Thyroid gland (tissue), 4 donors: Measurements from ENCODE around the gene RBP4.

Source experiments
- POLR2A ChIP-seq, 2 donors: fragments of 450-650 bp; IDR thresholded peaks; one replicate each; pipeline ENCODE4 v1.6.1; 2017; ENCODE audit warnings: antibody characterized with exemption in 2 of 2, mild to moderate bottlenecking in 2 of 2, moderate library complexity in 1 of 2
- TF ChIP-seq, protein P1 (sequence below), 6 experiments: fragments of 200-600 bp in 3 of 6; fragments of 450-650 bp in 3 of 6; sonication (generic) in 3 of 6; IDR thresholded peaks; one replicate each; pipeline ENCODE4 v1.5.1; 2016 to 2019; ENCODE audit warnings: antibody characterized with exemption in 6 of 6, mild to moderate bottlenecking in 2 of 6, inconsistent platforms in 1 of 6, moderate library complexity in 1 of 6

DNA sequence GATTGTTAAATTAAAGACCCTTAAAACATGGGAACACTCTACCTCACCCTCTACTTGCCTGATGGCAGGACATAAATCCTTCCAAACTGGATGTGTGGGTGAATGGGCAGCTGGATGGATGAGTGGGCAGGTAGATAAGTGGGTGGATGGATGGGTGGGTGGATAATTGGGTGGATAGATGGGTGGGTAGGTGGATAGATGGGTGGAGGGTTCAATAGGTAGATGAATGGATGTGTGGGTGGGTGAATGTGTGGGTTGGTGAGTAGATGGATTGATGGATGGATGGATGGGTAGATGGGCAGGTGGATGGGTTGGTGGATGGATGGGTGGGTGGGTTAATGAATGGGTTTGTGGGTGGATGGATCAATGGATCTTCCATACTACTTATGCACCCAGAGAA lies 53.5 kb downstream of the RBP4 start:
- TF ChIP-seq, protein P1, sequence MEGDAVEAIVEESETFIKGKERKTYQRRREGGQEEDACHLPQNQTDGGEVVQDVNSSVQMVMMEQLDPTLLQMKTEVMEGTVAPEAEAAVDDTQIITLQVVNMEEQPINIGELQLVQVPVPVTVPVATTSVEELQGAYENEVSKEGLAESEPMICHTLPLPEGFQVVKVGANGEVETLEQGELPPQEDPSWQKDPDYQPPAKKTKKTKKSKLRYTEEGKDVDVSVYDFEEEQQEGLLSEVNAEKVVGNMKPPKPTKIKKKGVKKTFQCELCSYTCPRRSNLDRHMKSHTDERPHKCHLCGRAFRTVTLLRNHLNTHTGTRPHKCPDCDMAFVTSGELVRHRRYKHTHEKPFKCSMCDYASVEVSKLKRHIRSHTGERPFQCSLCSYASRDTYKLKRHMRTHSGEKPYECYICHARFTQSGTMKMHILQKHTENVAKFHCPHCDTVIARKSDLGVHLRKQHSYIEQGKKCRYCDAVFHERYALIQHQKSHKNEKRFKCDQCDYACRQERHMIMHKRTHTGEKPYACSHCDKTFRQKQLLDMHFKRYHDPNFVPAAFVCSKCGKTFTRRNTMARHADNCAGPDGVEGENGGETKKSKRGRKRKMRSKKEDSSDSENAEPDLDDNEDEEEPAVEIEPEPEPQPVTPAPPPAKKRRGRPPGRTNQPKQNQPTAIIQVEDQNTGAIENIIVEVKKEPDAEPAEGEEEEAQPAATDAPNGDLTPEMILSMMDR (IDR thresholded peaks at IDR 0.05) = no peak
- TF ChIP-seq POLR2A (IDR thresholded peaks at IDR 0.05) = no peak
